GM12872 (cell line): Measurements from ENCODE around the gene PLXDC2.

Experiments used
- CTCF ChIP-seq: IDR thresholded peaks from 3 replicates; pipeline ENCODE4 v1.5.1; 2011; ENCODE audit warnings: low read depth, mild to moderate bottlenecking, low read length, moderate library complexity; ENCODE audit not compliant: insufficient read depth

Gene PLXDC2

GRCh38 chr10:19860107-19860506 lies 43.9 kb downstream of the PLXDC2 start:
- no peak for TF ChIP-seq CTCF

DNA sequence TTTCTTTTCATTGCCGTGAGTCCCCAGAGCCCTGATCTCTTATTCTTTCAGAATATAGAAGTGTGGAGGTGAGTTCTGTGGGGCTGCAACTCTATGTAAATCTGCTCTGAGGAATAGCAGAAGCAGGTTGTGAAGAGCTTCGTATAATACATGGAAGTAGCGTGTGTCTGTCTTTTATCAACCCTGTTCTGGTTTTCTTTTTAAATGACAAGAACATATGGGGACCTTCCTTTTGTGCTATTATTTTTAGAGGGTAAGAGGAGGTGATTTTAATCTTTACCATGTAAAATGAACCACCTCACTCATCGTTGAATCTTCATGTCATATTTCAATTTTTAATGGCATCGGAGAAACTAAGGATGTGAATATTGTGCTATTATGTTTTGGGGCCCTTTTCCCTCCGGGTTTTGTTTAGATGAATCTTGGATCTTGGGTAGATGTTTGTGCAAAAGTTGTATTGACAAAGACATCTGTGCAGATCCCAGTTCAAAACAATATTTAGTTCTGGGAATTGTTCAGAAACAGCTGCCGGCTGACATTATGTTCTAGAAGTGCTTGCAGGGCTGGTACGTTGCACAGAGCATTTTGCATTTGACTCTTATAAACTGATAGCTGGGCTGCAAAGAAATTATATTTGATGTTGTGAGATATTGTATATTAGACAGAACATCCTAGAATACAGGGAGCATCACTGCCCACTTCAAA lies 46.7 kb downstream of the PLXDC2 start:
- no peak for TF ChIP-seq CTCF

DNA sequence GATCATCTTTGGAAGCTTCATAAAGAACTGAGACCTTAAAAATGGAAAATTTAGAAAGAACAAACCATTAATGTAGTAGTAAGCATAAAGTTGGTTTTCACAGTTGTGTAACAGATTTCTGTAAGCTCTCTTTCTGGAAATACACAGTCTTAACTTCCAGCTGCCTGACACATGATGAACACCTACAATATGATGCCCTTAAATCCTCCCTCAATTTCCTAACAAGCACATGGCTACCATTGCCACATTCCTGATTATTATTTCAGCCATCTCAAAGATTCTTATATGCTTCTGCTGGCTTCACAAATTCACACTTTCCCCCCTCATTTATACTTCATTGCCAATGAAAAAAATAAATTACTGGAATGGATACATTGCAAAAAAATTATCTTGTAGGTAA lies 49.4 kb downstream of the PLXDC2 start:
- no peak for TF ChIP-seq CTCF

GRCh38 chr10:19869370-19869769 lies 53.1 kb downstream of the PLXDC2 start:
- TF ChIP-seq CTCF: no peak

- no peak for TF ChIP-seq CTCF
Observed at GRCh38 chr10:19872504-19873271, 56.5 kb downstream of the PLXDC2 start.

- no peak for TF ChIP-seq CTCF
Observed at GRCh38 chr10:19874190-19874589, 58.0 kb downstream of the PLXDC2 start.

GRCh38 chr10:19874791-19875190 lies 58.6 kb downstream of the PLXDC2 start:
- no peak for TF ChIP-seq CTCF
